GM19463 (cell line): Measurements from ENCODE around the gene GPAT3.
A peak's percentile ranks its signal among the peaks of the same experiment; 100 is the strongest.
"Not testable (repeated sequence)": the region's sequence is repeated elsewhere in the genome, so short reads cannot be mapped to it uniquely, and the experiment has no call there.

Experiments used
- ATAC-seq: cut with Tn5 transposase; IDR thresholded peaks from one replicate; pipeline ENCODE4 v1.9.1; 2021; ENCODE audit warnings: mild to moderate bottlenecking, moderate library complexity; ENCODE audit not compliant: unreplicated experiment

The GPAT3 gene

DNA sequence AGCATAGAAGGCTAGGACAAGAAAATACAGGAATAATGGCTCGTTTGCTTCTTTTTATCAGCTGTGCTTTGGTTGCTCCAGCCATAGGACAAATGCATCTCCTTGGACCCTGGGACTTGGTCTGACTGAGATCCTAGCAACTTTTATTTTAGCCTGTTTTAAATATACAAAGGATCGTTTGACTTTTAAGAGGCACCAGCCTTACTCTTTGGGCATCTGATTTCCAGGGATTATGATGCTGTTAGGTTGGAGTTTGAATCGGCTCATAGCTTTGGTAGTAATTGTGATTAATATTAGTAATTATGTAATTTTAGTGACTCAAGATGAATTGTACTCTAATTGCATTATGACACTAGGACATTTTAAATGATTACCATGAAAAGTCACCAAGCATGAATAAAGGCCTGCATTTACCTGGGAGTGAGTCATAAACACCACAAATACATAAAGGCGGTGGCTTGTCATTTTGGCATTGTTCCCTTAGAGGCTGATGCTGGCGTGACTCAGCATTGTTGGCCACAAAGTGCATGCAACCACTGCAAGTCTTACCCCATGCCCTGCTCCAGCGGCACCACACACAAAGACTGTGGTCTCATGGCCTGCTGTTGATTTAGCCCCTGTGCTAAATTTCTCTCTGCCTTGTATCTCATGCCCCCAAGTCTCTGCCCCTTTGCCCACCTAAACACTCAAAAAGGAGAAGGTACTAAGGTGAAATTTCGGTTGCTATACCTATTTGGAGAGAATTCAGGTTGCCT, 12.4 kb downstream of the GPAT3 start:
- ATAC-seq = peak; percentile 89

DNA sequence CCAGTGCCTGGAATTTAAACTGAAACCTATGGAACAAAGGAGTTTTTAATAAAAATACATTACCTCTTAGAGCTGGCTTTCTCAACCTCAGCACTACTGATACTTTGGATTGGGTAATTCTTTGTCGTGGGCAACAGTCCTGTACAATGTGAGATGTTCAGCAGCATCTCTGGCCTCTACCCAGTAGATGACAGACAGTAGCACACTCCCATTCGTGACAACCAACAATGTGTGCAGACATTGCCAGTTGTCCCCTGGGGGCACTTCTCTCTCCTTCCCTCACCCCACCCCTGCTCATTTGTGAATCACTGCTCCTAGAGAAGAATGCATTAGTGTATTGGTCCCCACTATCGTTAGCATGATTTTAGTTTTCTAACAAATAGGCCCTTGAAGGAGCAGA, 16.2 kb downstream of the GPAT3 start:
- ATAC-seq = no peak

DNA sequence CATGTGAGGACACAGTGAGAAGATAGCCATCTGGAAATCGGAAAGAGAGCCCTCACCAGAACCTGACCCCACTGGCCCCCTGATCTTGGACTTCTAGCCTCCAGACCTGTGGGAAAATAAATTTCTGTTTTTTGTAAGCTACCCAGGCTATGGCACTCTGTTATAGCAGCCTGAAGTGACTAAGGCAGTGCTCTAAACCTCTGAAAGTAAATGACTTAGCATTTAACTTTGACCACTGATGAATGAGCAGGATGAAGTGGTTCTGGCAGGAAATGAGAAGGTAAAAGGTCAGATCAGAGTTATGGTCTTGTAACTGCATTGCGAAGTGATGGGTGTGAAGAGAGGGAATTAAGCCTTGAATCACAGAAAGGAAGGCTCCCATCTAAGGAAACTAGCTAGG, 17.0 kb downstream of the GPAT3 start:
- ATAC-seq = peak; percentile 67

DNA sequence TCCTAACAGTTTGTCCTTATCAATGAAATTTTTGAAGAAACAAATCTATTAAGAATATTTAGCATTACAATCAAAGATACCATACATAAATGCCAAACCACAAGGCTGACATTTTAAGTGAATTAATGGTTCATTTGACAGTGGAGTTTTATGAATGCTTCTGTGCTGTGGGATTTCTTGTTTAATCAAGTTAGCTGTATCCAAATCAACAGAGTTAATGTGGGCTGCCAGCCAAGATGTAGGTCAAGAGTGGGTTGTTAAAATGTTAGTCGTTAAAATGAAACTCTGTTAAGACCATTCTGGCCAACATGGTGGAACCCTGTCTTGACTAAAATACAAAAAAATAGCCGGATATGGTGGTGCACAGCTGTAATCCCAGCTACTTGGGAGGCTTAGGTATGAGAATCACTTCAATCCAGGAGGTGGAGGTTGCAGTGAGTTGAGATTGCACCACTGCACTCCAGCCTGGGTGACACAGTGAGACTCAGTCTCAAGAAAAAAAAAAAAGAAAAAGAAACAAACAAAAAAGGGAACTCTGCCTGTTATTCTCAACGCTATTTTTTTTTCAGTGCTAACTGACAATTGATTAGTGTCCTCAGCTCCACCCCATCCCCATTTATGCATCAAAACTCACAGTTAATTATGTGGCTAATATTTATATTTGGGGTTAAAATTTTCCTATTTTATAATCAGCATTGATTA, 20.2 kb downstream of the GPAT3 start:
- no peak for ATAC-seq

DNA sequence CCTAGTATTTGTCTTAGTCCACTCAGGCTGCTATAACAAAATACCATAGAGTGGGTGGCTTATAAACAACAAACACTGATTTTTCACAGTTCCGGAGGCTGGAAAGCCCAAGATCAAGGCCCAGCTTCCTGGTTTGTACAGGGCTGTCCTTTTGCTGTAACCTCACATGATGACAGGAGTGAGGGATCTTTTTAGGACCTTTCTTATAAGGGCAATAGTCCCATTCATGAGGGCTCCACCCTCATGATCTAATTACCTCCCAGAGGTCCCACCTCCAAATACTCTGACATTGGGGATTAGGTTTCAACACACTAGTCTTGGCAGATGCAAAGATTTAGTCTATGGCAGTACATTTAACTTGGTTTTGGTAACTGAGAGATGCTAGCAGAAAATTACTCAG, 20.9 kb downstream of the GPAT3 start:
- ATAC-seq = no peak

DNA sequence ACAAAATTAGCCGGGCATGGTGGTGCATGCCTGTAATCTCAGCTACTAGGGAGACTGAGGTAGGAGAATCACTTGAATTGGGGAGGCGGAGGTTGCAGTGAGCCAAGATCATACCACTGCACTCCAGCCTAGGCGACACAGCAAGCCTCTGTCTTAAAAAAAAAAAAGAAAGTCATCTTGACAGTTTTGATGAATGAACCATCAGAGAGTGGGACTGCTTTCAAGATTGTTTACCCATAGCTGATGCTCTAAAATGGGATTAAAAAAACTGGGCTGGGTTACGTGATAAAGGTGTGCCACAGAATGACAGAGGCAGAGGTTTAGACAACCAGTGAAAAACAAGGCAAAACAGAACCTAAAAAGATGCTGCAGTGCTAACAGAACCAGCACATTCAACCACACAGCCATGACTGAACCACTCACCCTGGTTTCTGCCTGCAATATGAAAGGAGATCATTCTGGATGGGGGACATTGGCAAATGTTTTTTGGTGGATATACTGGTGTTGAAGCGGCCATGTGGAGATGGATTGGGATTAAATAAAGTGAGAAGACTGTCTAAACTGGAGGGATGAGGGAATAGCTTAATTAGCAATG, 22.2 kb downstream of the GPAT3 start:
- ATAC-seq = no peak

DNA sequence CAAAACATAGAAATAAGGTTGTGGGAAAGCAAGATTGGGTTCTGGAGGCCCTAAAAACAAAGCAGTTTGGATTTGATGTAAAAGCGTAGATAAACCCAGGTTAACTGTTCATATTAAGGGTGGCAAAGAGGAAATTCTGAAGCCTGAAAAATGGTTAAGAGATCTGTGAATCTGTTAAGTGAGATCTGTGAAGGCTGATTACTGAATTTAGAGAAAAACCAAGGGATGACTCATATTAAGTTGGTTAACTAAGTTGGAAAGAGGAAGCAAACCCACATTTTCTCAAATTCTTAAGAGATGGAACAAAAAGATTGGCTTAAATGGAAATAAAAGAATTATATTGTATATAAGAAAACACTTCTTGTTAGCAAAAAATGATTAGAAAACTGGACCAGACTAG, 22.8 kb downstream of the GPAT3 start:
- ATAC-seq = no peak

DNA sequence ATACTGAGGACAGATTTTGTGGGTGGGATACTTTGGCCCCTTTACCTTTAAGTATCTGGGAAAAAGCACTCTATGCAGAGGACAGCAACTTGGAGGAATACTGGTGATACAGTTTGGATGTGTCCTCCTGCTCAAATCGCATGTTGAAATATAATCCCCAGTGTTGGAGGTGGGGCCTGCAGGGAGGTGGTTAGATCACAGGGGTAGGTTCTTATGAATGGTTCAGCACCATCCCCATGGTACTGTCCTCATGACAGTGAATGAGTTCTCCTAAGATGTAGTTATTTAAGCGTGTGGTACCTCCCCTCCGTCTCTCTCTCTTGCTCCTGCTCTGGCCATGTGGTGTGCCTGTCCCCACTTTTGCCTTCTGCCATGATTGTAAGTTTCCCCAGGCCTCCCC, 24.6 kb downstream of the GPAT3 start:
- ATAC-seq = no peak

DNA sequence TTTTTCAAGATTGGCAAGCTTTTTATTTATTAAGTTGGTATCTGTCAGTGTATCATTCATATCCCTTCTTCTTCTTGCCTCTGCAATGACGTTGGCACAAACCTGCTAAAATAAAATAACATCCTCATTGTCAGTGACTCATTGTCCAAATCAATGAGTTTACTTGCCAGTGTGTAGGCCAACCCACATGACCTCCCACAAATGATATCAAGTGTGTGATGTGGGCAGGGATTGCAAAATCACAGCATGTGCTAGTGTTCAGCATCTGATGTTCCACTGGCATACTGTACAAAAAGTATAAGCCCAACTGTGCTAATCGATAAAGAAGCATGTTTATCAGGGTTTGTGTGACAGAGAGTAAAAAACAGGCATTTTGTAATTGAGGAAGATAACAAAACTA, 25.5 kb downstream of the GPAT3 start:
- ATAC-seq = no peak

DNA sequence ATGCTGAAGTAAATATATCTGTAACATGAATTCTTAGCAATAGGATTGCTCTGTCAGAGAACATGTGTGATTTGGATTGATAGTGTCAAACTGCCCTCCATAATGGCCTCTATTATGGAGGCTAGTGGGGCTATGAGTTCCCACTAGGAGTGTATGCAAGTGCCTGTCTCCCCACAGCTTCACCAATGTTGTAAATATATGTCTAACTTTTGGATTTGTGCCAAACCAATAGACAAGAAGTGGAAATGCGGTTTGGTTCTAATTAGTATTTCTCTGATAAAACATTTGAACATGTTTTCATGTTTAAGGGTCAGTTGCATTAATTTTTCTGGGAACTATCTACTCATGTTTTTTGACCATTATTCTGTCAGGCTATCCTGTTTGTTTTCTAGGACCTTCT, 28.1 kb downstream of the GPAT3 start:
- ATAC-seq = no peak

DNA sequence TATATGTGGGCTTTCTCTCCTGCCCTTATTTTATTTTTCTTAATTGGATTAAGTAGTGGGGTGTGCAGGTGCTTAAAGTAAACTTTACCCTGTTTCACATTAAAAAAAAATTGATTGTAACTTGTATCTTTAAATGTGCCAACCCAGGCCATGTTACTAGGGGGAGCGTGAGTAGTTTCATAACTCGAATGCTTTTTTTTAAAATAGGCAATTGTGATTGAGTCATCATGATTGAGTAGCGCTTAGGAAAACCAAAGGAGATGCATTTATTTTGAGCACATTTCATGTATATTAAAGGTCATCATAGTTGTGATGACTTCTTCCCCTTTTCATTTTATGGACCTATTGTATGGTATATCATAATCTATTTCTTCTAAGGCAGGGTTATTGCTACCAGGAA, 32.2 kb downstream of the GPAT3 start:
- ATAC-seq = no peak

DNA sequence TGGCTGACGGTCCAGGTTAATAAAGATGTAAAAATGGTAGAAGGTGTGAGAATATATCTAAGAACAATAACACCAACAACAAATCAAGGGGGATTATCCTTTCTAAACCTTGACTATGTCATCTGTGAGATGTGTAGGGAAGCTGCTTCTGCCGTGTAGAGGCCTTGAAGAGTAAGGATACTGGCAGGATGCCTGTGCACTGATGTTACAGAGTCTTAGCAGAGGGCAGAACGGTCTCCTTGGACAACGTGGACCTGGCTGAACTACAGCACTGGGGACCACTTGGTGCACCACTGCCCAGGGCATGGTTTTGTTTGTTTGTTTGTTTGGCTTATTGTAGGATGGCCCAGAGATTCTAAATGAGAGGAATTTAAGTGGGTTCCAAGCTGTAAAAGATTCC, 33.5 kb downstream of the GPAT3 start:
- no peak for ATAC-seq

DNA sequence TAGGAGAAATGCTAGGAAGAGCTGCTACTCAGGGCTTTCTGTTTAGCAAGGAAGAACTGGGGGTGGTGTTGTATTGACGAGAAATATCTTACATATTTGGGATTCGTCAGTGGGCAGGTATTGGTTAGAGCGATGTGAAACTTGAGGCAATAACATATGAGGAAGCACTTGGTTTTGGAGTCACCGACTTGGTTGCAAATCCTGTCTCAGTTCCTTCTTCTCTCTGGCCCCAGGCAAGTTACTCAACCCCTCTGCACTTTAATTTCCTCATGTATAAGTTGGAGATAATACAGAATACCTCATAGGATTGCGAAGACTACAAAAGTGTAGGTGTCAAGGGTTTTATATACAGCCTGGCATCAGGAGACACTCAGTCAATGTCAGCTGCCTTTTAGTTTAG, 34.1 kb downstream of the GPAT3 start:
- ATAC-seq = peak; percentile 87

DNA sequence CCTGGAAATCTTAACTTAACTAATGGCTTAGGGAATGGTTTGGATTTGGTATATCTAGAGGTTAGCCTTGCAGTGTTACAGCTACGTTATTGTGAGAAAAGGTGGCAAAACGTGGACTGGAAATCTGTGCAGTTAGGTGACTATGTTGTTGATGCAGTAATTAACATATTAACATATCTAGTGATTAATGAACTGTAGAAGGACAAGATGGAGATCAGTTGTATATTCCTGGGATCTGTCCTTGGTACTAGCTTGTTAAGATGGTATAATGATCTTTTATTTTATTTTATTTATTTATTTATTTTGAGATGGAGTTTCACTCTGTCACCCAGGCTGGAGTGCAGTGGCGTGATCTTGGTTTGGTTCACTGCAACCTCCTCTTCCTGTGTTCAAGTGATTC, 36.9 kb downstream of the GPAT3 start:
- no peak for ATAC-seq

DNA sequence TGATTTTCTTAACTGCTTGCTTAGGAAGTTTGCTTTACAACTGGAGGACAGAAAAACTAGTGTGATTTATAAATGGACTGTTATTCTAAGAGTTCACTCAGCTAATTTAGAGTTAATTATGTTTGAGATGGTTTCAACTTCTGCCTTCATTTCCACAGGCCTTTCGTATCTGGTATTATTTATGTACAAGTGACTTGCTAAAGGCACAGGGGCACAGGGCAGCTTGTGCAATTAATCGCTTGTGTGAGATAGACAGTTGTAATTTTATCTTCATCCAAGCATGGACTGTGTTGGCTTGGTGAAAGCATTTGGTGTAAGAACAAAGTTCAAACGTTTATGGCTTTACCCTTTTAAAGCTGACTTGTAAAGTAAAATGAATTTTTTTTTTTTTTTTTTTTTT, 38.3 kb downstream of the GPAT3 start:
- no peak for ATAC-seq

DNA sequence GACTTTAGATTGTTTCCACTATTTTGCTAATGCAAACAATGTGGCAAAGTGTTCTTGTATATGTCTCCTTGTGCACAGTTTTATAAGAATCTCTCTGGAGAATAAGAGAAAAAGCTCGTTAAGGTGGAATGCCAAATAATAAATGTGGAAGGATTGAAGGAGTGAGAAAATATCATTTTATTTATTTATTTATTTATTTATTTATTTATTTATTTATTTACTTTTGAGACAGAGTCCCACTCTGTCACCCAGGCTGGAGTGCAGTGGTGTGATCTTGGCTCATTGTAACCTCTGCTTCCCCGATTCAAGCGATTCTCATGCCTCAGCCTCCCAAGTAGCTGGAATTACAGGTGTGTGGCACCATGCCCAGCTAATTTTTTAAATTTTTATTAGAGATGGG, 40.3 kb downstream of the GPAT3 start:
- not testable (repeated sequence) for ATAC-seq

DNA sequence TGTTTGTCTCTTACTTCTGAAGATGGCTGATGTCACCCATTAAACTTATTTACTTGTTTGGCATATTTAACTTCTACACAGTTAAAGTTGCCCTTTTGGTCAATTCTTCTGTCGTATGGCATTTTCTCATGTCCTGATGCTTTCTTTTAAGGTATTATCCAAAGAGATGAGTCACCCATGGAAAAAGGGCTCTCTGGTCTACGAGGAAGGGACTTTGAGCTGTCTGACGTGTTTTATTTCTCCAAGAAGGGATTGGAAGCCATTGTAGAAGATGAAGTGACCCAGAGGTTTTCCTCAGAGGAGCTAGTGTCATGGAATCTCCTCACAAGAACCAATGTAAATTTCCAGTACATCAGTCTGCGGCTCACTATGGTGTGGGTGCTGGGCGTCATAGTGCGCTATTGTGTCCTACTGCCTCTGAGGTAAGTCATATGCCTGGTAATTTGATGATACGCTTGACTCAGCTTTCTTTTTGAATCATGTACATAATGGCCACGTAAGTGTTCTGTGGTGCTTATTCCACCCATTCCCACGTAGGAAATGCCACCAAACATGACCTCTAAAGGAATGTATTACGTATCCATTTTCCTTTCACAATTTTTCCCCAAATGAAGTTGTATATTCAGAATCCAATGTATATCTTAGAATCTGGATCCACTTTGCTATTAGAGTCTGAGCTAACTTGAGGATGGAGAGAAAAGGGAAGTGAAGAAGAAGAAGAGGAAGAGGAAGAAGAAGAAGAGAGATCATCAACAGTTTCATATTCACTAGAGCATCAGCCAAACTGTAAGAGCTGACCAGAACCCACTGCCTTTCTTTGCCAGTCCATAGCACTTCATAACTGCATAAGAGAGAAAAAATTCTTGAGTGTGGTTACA, 45.7 kb downstream of the GPAT3 start:
- peak; percentile 74 for ATAC-seq

DNA sequence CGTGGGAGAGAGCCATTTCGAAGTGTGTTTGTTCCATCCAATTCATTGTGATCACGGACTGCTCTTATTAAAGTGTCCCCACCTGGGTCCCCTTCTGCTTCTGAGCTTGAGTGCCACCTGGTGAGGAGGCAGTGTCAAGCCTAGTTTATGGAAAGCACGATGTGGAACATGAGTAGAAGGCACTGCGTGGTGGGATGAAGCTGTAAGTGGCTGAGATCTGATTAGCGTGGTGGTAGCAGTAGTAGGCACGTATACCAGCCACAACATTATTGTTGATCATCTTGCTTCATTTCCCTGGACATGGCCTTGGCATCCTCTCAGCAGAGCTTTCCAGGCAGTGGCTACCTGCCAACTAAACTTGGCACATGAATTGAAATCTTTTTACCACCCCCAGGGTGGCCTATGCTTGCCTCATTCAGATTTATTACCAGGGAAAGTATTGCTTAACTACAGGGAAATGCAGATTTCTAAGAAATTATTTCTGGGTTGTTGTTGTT, 46.4 kb downstream of the GPAT3 start:
- peak; percentile 65 for ATAC-seq

DNA sequence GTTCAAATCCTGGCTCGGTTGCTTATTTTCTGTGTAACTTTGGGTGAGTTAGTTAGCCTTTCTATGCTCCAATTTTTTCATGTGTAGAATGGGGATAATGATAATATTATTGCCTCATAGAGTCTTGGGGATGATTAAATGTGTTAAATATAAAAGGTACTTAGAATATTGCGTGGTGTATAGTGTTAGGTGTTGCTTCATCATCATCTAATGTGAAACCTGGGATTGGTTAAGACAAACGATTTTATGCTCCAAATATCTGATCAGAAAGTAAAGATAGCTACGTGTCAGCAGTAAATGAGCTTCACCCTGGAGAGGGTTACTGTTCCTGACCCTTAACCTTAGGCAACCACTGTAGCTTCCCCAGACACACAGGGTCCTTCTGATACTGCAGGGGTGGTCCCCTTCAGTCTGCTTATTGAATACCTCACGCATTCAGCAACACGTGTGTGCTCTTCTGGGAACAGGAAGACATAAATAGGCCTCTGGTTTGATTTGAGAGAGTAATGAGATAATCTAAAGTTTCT, 50.1 kb downstream of the GPAT3 start:
- no peak for ATAC-seq

DNA sequence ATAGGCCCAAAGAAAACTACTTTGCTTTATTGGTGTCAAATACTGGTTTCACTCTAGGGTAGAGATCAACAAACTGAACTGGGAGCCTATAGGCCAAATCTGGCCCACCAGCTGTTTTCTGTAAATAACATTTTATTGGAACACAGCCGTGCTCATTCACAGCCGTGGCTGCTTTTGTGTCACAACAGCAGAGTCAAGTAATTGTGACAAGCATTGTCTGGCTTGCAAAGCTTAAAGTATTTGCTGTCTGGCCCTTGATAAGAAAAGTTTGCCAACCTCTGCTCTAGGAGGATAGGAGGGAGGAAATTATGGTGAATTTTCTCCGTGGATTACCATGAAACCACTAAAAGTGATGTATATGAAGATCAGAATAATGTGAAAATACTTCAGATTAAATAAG, 53.4 kb downstream of the GPAT3 start:
- ATAC-seq = no peak

DNA sequence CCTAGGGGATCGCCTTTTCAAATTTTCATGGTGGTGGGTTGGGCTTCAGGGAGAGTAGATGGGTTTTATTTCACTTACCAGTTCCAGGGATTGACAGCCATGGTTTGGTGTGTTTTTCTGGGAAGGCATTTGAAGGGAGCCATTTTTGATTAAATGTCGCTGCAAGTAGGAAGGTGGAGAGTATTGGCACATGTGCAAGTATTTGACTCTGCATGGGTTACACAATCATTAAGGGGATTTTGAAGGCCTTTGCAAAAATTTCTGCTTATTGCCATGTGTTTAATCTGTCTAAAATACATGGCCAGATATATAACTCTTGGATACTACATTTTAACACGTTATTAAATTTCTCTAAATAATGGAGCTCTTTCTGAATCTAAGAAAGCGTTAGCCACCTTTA, 55.1 kb downstream of the GPAT3 start:
- ATAC-seq = no peak
